ENCODE data around the gene GPC6.

GPC6 gene

GRCh38 chr13:94400874-94401273 lies 1174.3 kb downstream of the GPC6 start:
- no peak for FAIRE-seq

- FAIRE-seq: no peak
Measured at GRCh38 chr13:94408314-94409036, 1181.9 kb downstream of the GPC6 start.

- no peak for FAIRE-seq
Measured at GRCh38 chr13:94411747-94412146, 1185.1 kb downstream of the GPC6 start.

GRCh38 chr13:94412870-94413597 lies 1186.4 kb downstream of the GPC6 start:
- no peak for FAIRE-seq

GRCh38 chr13:94413598-94413944 lies 1187.0 kb downstream of the GPC6 start:
- no peak for FAIRE-seq

GRCh38 chr13:94414141-94414540 lies 1187.5 kb downstream of the GPC6 start:
- no peak for FAIRE-seq

- no peak for FAIRE-seq
Measured at GRCh38 chr13:94414708-94415107, 1188.1 kb downstream of the GPC6 start.

GRCh38 chr13:94415500-94416237 lies 1189.1 kb downstream of the GPC6 start:
- FAIRE-seq: no peak

GRCh38 chr13:94416454-94417080 lies 1190.0 kb downstream of the GPC6 start:
- FAIRE-seq: no peak

GRCh38 chr13:94417294-94417693 lies 1190.7 kb downstream of the GPC6 start:
- FAIRE-seq: no peak

GRCh38 chr13:94419304-94419924 lies 1192.8 kb downstream of the GPC6 start:
- no peak for FAIRE-seq

GRCh38 chr13:94419925-94420305 lies 1193.3 kb downstream of the GPC6 start:
- FAIRE-seq: no peak

- FAIRE-seq: no peak
Measured at GRCh38 chr13:94427313-94427953, 1200.8 kb downstream of the GPC6 start.

- no peak for FAIRE-seq
Measured at GRCh38 chr13:94431574-94431973, 1205.0 kb downstream of the GPC6 start.

GRCh38 chr13:94431987-94432386 lies 1205.4 kb downstream of the GPC6 start:
- no peak for FAIRE-seq

- FAIRE-seq: no peak
Measured at GRCh38 chr13:94433055-94433961, 1206.7 kb downstream of the GPC6 start.

- FAIRE-seq: peak; percentile 55
Measured at GRCh38 chr13:94435604-94436226, 1209.1 kb downstream of the GPC6 start.

- FAIRE-seq: no peak
Measured at GRCh38 chr13:94444826-94445225, 1218.2 kb downstream of the GPC6 start.

- FAIRE-seq: no peak
Measured at GRCh38 chr13:94454334-94454733, 1227.7 kb downstream of the GPC6 start.

- no peak for FAIRE-seq
Measured at GRCh38 chr13:94454906-94455305, 1228.3 kb downstream of the GPC6 start.

GRCh38 chr13:94455414-94455813 lies 1228.8 kb downstream of the GPC6 start:
- FAIRE-seq: no peak
